Transverse colon (tissue), 4 donors: ENCODE data around the gene HUNK. TPM values are rescaled to one million over a fixed set of nuclear protein-coding genes. Genes with fewer than 3 reads are reported as not detected.

Experiments used
- DNase-seq: peaks from one replicate; pipeline ENCODE4 v3.0.0-alpha.2; 2019
- H3K27ac ChIP-seq, 4 donors: fragments of 200-600 bp; sonication (generic); 2 replicates each; pipeline ENCODE4 v1.5.1; 2016 to 2018; ENCODE audit warnings: inconsistent platforms in 4 of 4
- H3K27me3 ChIP-seq: fragments of 200-600 bp; sonication (generic); 2 replicates; pipeline ENCODE4 v1.5.1; 2017; ENCODE audit warnings: inconsistent platforms
- H3K36me3 ChIP-seq, 4 donors: fragments of 200-600 bp; sonication (generic); 2 replicates each; pipeline ENCODE4 v1.5.1; 2017 to 2019; ENCODE audit warnings: inconsistent platforms in 4 of 4
- H3K4me1 ChIP-seq, 4 donors: fragments of 200-600 bp; sonication (generic); 2 replicates each; pipeline ENCODE4 v1.5.1; 2017 to 2020; ENCODE audit warnings: inconsistent platforms in 4 of 4
- H3K4me3 ChIP-seq, 4 donors: fragments of 200-600 bp; sonication (generic); 1 replicate in 1 of 4; 2 replicates in 3 of 4; pipeline versions ENCODE4 v1.5.1 to v1.6.1; 2017 to 2019; ENCODE audit warnings: inconsistent platforms in 4 of 4
- H3K9me3 ChIP-seq, 2 donors: fragments of 200-600 bp; sonication (generic); 2 replicates each; pipeline ENCODE4 v1.5.1; 2017 to 2019; ENCODE audit warnings: inconsistent platforms in 2 of 2
- EP300 ChIP-seq: sonication (generic); formaldehyde crosslinking; IDR thresholded peaks from one replicate; pipeline ENCODE4 v1.6.1; 2017; ENCODE audit warnings: antibody characterized with exemption, low read depth
- POLR2A ChIP-seq: fragments of 450-650 bp; IDR thresholded peaks from one replicate; pipeline ENCODE4 v1.6.1; 2016; ENCODE audit warnings: antibody characterized with exemption, mild to moderate bottlenecking, moderate library complexity
- POLR2AphosphoS5 ChIP-seq, 3 donors: sonication (generic); formaldehyde crosslinking; IDR thresholded peaks; one replicate each; pipeline ENCODE4 v1.6.1; 2016; ENCODE audit warnings: antibody characterized with exemption in 3 of 3
- WGBS, 2 donors: methylation state at CpG; one replicate each; pipeline ENCODE4 v1.1.5; 2018; ENCODE audit warnings: low coverage in 1 of 2; 5-methylcytosine and 5-hydroxymethylcytosine counted together
- in situ Hi-C, 4 donors: fragments of 200-750 bp; cut with MboI; loops; one replicate each; pipeline versions ENCODE4 v1.15.0 to v1.15.1; 2017; ENCODE audit warnings: low sequenced_read_pairs in 3 of 4, low pct_ligation_motif_present in 1 of 4, low pct_unique_long_range_greater_than_20kb in 1 of 4
- intact Hi-C: fragments of 100-400 bp; cut with DNase I; formaldehyde crosslinking; loops from one replicate; pipeline ENCODE4 v1.15.1; 2023; ENCODE audit warnings: low total_unique reads
- total RNA-seq, 4 donors: library from RNA; depleted of rRNA; stranded (reverse); fragments of >200 nt; gene quantifications; one replicate each; pipeline ENCODE4 v1.1.0, GENCODE V29; 2016
- TF ChIP-seq, protein P1 (sequence below), 5 experiments: fragments of 200-600 bp in 3 of 5; fragments of 450-650 bp in 2 of 5; sonication (generic) in 3 of 5; IDR thresholded peaks; 1 replicate in 2 of 5; 2 replicates in 3 of 5; pipeline ENCODE4 v1.5.1; 2016 to 2017; ENCODE audit warnings: antibody characterized with exemption in 5 of 5, inconsistent platforms in 3 of 5, mild to moderate bottlenecking in 2 of 5, moderate library complexity in 1 of 5

HUNK gene
- total RNA-seq, 4 donors from 2014 or later: 1.8 to 6.7 (median 3.9) TPM

DNA sequence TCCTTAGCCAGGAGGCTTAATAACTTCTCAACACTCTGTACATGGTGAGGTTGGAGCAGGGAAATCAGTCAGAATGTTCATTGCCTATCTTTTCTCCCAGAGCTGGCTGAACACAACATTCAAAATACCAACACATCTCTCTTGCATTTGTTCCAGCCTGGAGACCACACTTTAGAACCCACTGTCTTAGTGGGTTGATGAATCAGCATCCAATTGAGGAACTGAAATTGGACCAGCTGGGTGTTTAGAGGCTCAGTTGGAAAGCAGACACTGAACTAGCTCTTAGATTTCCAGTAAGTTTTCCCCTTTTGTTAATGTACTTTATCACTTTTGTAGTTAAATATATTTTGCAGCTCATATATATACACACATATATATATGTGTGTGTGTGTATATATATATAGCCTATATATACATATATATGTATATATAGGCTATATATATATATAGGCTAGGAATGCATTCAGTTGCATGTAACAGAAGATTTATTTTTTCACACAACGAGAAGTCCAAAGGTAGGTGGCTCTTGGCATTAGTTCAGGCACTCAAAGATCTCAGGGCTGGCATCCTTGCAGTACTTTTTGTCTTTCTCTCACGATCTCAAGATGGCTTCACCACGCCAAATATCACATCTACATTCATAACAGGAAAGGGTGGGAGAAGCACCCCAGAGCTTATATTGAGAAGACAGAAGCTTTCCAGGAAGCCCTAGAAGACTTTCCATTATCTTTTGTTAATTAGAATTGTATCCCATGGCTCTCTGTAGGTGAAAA, 35.0 kb upstream of the HUNK start:
- Histone ChIP-seq H3K27ac (no peak overlapping the region), H3K4me3 (no peak overlapping the region), H3K4me1 (no peaks in the 10 kb centered on the region), H3K36me3 (no peaks in the 10 kb centered on the region), H3K9me3 (no peaks in the 10 kb centered on the region), H3K27me3 (peaks cover 4% of the 10 kb centered on the region)
- TF ChIP-seq POLR2A: no peak
- TF ChIP-seq, protein P1, sequence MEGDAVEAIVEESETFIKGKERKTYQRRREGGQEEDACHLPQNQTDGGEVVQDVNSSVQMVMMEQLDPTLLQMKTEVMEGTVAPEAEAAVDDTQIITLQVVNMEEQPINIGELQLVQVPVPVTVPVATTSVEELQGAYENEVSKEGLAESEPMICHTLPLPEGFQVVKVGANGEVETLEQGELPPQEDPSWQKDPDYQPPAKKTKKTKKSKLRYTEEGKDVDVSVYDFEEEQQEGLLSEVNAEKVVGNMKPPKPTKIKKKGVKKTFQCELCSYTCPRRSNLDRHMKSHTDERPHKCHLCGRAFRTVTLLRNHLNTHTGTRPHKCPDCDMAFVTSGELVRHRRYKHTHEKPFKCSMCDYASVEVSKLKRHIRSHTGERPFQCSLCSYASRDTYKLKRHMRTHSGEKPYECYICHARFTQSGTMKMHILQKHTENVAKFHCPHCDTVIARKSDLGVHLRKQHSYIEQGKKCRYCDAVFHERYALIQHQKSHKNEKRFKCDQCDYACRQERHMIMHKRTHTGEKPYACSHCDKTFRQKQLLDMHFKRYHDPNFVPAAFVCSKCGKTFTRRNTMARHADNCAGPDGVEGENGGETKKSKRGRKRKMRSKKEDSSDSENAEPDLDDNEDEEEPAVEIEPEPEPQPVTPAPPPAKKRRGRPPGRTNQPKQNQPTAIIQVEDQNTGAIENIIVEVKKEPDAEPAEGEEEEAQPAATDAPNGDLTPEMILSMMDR (IDR thresholded peaks at IDR 0.05): no peak
- no peak for TF ChIP-seq EP300
- no peak for TF ChIP-seq POLR2AphosphoS5 (IDR thresholded peaks at IDR 0.05)
- intact Hi-C loops (no loop called here), in situ Hi-C loops (no loop called here)
- 62 to 85% methylated on average over 2 to 3 of the region's 3 CpGs for WGBS, 2 donors
- no peak for DNase-seq

DNA sequence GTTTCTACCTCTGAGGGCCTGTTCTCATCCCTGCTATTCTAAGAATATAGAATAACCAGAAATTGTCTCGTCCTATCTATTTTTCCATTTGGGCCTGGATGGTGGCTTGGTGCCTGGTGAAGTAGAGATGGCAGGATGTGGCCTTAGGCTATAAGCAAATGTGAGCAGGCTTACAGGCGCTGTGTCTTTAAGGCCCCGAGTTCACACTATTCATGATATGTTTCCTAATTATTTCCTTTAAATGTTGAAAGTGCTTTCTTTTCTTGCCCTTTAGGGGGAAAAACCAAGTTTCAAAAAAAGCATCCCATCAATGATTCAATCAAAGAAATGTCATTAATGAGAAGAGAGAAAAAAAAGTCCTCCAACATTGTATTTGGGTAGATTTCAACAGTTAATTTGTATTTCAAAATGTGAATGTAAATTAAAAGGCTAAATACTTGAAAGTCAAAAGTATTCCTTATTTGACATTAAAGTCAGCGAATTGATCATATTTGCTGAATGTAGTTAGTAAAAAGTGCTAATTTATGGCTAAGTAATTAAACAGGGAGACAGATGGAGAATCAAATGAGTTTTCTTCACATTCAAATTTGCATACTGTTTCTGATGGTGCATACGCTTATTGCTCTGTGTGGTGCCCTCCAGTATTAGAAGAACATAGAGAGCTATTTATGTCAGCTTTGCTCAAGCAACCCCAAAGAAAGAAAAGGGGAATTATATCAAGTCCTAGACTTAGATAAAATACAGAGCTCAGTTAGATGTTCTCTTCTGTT, 34.0 kb upstream of the HUNK start:
- no peak overlapping the region for H3K27ac ChIP-seq
- in situ Hi-C loops (no loop called here), intact Hi-C loops (no loop called here)
- no peaks in the 10 kb centered on the region for H3K9me3 ChIP-seq
- no peak for DNase-seq
- WGBS, 2 donors: 79 to 83% methylated on average over 5 of the region's 5 CpGs
- no peaks in the 10 kb centered on the region for H3K4me1 ChIP-seq
- no peaks in the 10 kb centered on the region for H3K36me3 ChIP-seq
- TF ChIP-seq, protein P1 (IDR thresholded peaks at IDR 0.05): no peak
- no peak for TF ChIP-seq POLR2AphosphoS5 (IDR thresholded peaks at IDR 0.05)
- no peak for TF ChIP-seq EP300
- no peak for TF ChIP-seq POLR2A
- peaks cover 4% of the 10 kb centered on the region for H3K27me3 ChIP-seq
- no peak overlapping the region for H3K4me3 ChIP-seq

DNA sequence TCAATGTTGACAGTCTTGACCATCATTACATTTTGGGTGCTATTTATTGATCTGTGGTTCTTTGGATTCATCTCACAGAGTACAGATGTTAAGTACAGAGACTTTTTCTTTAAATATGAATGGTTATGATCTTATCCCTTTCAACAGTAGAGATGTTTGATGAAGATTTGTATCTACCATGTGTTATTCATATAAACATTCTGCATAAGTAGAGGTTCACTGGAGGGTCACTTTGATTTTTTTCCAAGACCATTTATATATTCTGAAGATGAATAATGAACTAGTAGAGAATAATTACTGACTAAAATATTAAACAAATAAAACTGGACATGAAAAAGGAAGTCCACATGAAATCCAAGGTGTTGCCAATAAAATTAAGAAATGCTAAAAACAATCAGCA, 28.6 kb upstream of the HUNK start:
- no peaks in the 10 kb centered on the region for H3K4me1 ChIP-seq
- no peak overlapping the region for H3K4me3 ChIP-seq
- H3K9me3 ChIP-seq: no peaks in the 10 kb centered on the region
- H3K27ac ChIP-seq: no peak overlapping the region
- in situ Hi-C loops (no loop called here), intact Hi-C loops (loop anchor here (10.0 kb wide), 1 partner anchor 1849 kb away; no protein-coding TSS in a partner anchor)
- no peaks in the 10 kb centered on the region for H3K36me3 ChIP-seq
- TF ChIP-seq POLR2AphosphoS5 (IDR thresholded peaks at IDR 0.05): no peak
- TF ChIP-seq EP300: no peak
- TF ChIP-seq, protein P1 (IDR thresholded peaks at IDR 0.05): no peak
- TF ChIP-seq POLR2A: no peak
- DNase-seq: no peak
- no peaks in the 10 kb centered on the region for H3K27me3 ChIP-seq

DNA sequence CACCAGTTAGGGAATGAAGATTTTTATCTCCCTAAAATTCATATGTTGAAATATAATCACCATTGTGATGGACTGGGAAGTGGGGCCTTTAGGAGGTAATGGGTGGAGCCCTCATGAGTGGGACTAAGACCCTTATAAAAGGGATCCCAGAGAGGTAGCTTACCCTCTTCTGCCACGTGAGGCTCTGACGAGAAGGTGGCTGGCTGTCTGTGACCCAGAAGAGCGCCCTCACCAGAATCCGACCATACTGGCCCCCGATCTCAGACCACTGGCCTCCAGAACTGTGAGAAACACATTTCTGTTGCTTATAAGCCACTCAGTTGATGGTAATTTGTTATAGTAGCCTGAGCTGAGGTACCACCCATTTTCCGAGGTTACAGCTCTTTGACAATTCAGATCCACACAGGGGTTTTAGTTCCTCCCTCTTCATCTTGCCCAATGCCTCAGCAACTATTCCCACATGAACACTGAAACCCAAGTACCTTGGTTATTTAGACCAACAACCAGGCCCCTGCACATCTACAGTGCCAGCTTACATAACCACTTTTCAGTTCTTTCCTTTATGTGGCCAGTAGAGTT, 27.6 kb upstream of the HUNK start:
- DNase-seq: no peak
- H3K27me3 ChIP-seq: no peaks in the 10 kb centered on the region
- in situ Hi-C loops (no loop called here), intact Hi-C loops (loop anchor here (10.0 kb wide), 1 partner anchor 1850 kb away; no protein-coding TSS in a partner anchor)
- no peaks in the 10 kb centered on the region for H3K9me3 ChIP-seq
- TF ChIP-seq, protein P1 (IDR thresholded peaks at IDR 0.05): no peak
- TF ChIP-seq EP300 (no peak), POLR2AphosphoS5 (IDR thresholded peaks at IDR 0.05) (no peak), POLR2A (no peak)
- no peak overlapping the region for H3K4me3 ChIP-seq
- no peaks in the 10 kb centered on the region for H3K4me1 ChIP-seq
- 67% methylated on average over 6 of the region's 6 CpGs; no CpG with 5 or more reads in 1 of the 2 donors for WGBS, 2 donors
- no peaks in the 10 kb centered on the region for H3K36me3 ChIP-seq
- no peak overlapping the region for H3K27ac ChIP-seq
